Activated CD4-positive, alpha-beta T cell treated with anti-CD3 and anti-CD28 coated beads, Interleukin-2, amount 50 U/mL, for 24 hours (primary cell): Measurements from ENCODE around the gene ADAMTS15.

Experiments used
- DNase-seq, 2 donors: peaks; one replicate each; pipeline ENCODE4 v3.0.0-alpha.2; 2020; ENCODE audit warnings: low read depth in 1 of 2, low spot score in 1 of 2

The ADAMTS15 gene

DNA sequence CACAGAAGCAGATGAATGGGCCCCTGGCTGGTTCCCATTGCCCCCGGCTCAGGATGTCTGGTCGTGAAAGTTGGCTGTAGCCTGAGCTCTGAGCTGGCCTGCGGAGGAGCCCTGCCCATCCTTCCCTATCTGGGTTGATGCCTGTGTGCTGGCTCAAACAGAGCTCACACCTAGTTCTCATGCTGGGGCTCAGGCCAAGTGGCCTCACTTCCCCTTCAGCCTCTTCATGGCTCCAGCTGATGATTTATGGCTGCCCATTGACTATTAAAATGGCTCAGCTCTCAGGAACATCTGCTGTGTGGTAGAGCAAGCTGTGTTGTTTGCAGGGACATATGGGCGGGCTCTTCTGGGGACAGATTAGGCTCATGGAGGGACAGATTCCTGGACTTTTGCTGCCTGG lies 64.7 kb downstream of the ADAMTS15 start:
- DNase-seq: no peak

DNA sequence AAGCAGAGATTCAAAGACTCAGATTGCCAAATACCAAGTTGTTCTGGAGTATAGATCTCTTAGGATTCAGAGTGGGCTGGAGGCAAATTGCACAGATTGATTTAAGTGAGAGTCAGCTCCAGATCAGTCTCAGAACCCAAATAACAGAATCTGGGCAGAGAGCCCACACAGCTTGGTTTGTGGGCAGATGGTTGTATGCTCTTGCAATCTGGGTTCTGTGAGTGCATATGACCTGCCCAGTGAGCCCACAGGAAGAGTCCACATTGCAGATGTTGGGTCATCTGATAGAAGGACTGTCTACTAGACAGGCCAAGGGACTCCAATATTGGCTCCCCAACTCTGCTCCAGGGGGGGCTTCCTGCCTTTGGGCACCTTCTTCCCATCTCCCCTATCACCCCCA lies 65.9 kb downstream of the ADAMTS15 start:
- DNase-seq: no peak

- no peak for DNase-seq
These were observed 66.4 kb downstream of the ADAMTS15 start for GRCh38 chr11:130514851-130515250.

GRCh38 chr11:130515829-130516553 lies 67.5 kb downstream of the ADAMTS15 start:
- no peak for DNase-seq

- no peak for DNase-seq
These were observed 68.4 kb downstream of the ADAMTS15 start for GRCh38 chr11:130516554-130517505.

DNA sequence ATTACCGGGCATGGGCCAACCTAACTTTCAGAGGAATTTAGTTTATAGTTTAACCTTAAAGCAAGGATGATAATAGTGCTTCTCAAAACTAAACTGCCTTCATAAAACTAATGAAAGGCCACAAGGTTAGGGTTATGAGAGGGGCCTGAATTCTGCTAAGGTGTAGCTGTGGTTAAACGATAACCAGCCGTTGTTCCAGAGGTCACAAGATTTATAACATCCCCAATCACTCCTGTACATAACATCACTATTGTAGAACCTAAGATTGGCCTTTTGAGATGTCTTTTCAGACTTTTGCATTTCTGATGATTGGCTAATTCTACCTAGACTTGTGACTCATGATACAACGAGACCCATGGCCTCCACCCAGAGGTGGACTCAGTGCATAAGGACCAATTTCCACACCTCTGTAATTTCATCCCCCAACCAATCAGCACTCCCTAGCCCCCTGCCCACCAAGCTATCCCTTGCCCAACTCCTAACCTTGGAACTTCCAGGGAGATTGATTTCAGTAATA lies 69.8 kb downstream of the ADAMTS15 start:
- no peak for DNase-seq

DNA sequence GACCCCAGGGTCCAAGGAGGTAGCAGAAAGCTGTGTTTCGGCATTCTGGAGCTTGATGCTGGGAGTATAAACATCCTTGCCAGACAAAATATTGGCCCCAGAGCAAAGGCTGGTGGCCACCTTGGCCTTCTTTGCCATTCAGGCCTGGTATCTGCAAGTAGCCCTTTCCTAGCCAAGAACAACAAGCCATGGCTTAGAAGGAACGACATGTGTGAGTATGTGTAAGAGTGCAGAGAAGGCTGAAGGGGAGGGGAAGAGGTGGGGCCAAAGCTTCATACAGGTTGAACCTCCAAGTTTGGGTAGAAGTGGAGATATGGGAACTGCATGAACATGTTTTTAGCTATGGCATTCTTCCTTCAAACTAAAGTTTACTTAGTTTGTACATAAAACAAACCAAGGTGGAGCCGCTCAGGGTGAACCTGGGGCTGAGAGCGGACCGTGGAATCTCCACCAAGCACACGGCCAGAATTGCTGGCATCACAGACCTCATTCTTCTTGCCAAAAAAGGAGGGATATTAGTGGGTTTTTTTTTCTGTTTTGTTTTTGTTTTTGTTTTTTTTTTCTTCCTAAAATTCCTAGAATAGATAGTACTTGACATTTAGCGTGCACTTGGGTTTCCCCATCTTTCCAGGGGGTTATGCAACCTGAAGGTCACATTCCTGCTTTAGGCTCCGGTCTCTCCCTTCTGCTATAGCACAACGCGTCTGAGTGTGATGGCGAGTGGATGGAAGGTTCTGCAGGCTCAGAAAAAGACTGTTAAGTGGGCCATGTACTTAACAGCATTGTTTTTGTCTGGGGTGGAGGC lies 70.9 kb downstream of the ADAMTS15 start:
- DNase-seq: no peak

DNA sequence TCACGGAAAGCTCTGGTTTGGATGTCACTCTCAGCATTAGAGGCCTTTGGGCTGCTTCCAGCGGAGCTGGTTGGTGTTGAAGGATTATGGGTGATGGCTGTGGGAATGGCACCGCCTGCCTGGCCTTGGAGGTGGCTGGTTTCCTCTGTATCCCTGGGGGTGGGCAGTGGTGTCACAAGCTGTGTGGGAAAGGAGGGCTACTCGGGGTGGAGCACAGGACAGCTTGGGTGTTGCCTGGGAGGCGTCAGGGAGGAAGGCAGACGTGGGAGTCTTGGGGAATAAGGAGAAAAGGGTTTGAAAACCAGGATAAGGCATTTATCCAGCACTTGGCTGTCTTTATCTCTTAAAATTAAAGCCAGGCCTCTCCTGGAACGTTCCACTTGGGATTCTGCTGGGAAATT lies 71.8 kb downstream of the ADAMTS15 start:
- DNase-seq: no peak

DNA sequence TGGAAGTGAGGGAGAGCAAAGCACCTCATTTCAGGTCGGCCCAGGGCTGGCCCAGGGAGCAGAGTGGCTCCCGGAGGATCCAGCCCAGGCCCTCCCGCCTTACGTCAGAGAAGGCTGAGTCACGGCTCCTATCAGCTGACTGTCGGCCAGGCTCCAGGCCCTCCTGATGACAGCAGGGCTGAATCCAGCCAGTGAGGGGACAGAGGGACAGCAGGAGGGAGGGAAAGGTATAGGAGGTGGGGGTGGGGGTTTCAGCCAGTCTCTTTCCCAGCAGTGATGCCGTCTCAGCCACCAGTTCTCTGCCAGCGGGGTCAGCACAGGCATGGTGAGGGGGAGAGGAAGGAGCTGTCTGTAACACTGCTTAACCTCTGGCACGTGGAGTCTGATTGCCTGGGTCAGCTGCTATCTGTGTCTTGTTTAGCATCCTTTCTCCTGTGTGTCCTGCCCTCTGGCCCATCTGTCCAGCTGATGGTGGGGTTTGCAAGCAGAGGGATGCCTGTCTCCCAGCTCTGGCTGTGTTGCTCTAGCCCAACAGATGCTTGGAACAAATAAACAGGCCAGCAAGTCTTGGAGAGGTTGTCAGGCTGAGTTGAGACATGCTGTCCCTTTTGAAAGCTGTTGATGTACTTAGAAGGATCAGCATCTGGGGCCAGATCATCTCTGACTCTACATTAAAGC lies 74.0 kb downstream of the ADAMTS15 start:
- no peak for DNase-seq

DNA sequence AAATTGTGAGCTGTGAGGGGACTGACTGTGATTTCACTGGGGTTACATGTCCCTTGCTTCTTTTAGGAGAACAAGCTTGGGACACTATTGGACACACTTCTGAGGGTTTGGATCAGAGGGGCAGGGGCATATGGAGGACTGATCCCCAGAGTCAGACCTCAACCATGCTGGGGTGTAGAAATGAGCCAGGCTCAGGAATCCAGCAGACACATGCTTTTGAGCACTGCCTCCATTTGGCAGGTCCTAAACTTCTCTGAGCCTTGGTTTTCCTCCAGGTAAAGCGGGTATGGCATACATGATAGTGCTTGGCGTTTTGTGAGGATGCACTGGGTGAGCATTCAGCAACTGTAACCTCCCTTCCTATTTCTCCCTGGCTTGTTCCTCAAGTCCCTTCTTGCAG lies 74.7 kb downstream of the ADAMTS15 start:
- DNase-seq: no peak

GRCh38 chr11:130523609-130524008 lies 75.2 kb downstream of the ADAMTS15 start:
- no peak for DNase-seq

- DNase-seq: no peak
These were observed 75.8 kb downstream of the ADAMTS15 start for GRCh38 chr11:130524132-130524790.

DNA sequence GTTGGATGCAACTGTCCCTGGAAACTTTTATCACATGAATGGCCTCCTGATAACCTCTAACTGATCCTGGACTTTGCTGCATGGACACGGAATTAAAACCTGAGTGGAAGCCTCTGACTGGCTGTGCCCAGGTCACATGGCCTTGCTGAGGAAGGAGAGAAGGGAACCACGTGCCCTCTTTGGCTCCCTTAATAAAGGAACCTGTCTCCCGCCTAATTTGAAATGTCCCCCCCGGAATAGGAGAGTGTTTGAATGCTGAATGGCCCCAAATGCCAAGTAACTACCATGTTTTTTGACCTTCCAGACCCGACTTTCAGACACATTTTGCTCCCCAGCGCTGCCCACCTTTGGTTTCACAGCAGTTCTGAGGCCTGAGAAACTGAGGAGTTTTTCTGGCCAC lies 76.9 kb downstream of the ADAMTS15 start:
- no peak for DNase-seq
